COLO829 (cell line): Measurements from ENCODE around the gene TMEM151B.
"Not testable (repeated sequence)": the region's sequence is repeated elsewhere in the genome, so short reads cannot be mapped to it uniquely, and the experiment has no call there.

Experiments
- DNase-seq: peaks from one replicate; pipeline ENCODE4 v3.0.0; 2012; ENCODE audit warnings: low spot score

TMEM151B gene

GRCh38 chr6:44333942-44334341, 63.7 kb downstream of the TMEM151B start:
- no peak for DNase-seq

GRCh38 chr6:44335631-44336030, 65.4 kb downstream of the TMEM151B start:
- DNase-seq: no peak

GRCh38 chr6:44338228-44339122, 68.2 kb downstream of the TMEM151B start:
- peak; percentile 65 for DNase-seq

GRCh38 chr6:44339301-44339700, 69.1 kb downstream of the TMEM151B start:
- no peak for DNase-seq

GRCh38 chr6:44339763-44340625, 69.7 kb downstream of the TMEM151B start:
- DNase-seq: no peak

GRCh38 chr6:44341095-44341890, 71.0 kb downstream of the TMEM151B start:
- no peak for DNase-seq

- DNase-seq: no peak
Observed at GRCh38 chr6:44342052-44342451, 71.8 kb downstream of the TMEM151B start.

GRCh38 chr6:44342489-44342888, 72.2 kb downstream of the TMEM151B start, which contains the start of gene SPATS1:
SPATS1 (plus strand) TSS chr6:44342650; CDS start chr6:44343096, 446 bp downstream.
- no peak for DNase-seq

- DNase-seq: not testable (repeated sequence)
Observed at GRCh38 chr6:44346818-44347217, 76.6 kb downstream of the TMEM151B start.

GRCh38 chr6:44349904-44350649, 79.8 kb downstream of the TMEM151B start:
- DNase-seq: no peak

GRCh38 chr6:44350650-44350994, 80.4 kb downstream of the TMEM151B start:
- not testable (repeated sequence) for DNase-seq

- no peak for DNase-seq
Observed at GRCh38 chr6:44352259-44352658, 82.0 kb downstream of the TMEM151B start.

GRCh38 chr6:44353336-44353735, 83.1 kb downstream of the TMEM151B start:
- DNase-seq: no peak

- no peak for DNase-seq
Observed at GRCh38 chr6:44355640-44356039, 85.4 kb downstream of the TMEM151B start.

GRCh38 chr6:44356487-44356886, 86.2 kb downstream of the TMEM151B start:
- DNase-seq: no peak
